ENCODE data around the gene NPTXR. TPM values are rescaled to one million over a fixed set of nuclear protein-coding genes. Genes with fewer than 3 reads are reported as not detected.

NPTXR gene
- total RNA-seq, 1 experiment from 2014 or later = 12.8 TPM

DNA sequence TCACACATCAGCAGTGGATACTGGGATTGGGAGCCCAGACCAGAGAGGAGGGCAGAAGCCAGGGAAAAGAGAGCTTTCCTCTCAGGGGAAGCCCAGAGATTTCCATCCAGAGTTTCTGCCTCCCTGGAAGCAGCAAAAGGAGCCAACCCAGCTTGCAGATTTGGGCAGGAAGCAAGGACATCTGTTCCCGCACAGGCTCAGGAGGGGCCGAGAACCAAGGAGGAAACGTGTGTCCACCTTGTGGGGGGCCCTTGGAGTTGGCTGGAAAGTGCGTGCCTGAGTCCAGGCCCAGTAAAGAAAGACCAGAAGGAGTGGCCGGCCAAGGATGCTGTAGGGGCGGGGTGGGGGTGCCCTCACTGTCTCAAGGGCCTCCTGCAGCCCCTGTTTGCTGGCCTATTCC is 6.0 kb upstream of the NPTXR start:
- ChIA-PET RAD21 (ENCODE audit: low non-redundant PET in 1 of 2, low total read pairs in 2 of 2, uncharacterized antibody in 2 of 2, unreplicated experiment in 2 of 2) (no interaction called here), POLR2A (no interaction called here)
- intact Hi-C loops (cut with micrococcal nuclease) = no loop called here

More for the DNA sequence above, 6.0 kb upstream of the NPTXR start:
- CTCF ChIA-PET = no interaction called here
- Histone ChIP-seq H3K27me3 (ENCODE audit: insufficient read depth, low read length) (no peaks in the 10 kb centered on the region), H2AFZ (ENCODE audit: low read depth, low read length, poor library complexity, severe bottlenecking) (no peak overlapping the region), H3K9me2 (ENCODE audit: insufficient read depth) (no peaks in the 10 kb centered on the region), H3K4me2 (ENCODE audit: low read length) (no peak overlapping the region), H3K27ac (ENCODE audit: low read depth, low read length) (no peak overlapping the region), H4K20me1 (ENCODE audit: insufficient read depth) (no peaks in the 10 kb centered on the region), H3K9ac (ENCODE audit: low read length) (no peak overlapping the region), H3K4me3 (replicated peaks in 1 of 2; ENCODE audit: low read depth in 1 of 2, low read length in 2 of 2) (no peak overlapping the region), H3K4me1 (ENCODE audit: control insufficient read depth in 1 of 2, insufficient read depth in 2 of 2, low read length in 2 of 2) (peaks cover 19 to 41% of the 10 kb centered on the region in 2 experiments), H3K9me3 (ENCODE audit: control insufficient read depth in 1 of 2, insufficient read depth in 1 of 2, low read depth in 1 of 2, low read length in 2 of 2) (no peaks in the 10 kb centered on the region), H3K36me3 (ENCODE audit: control insufficient read depth in 1 of 2, insufficient read depth in 2 of 2, low read length in 2 of 2) (no peaks in the 10 kb centered on the region), H3K79me2 (ENCODE audit: insufficient read depth, low read length) (no peaks in the 10 kb centered on the region)
- DNase-seq (ENCODE audit: low read depth, low spot score) = no peak
- TF ChIP-seq POLR2A (IDR thresholded peaks at IDR 0.05; ENCODE audit: borderline replicate concordance, extremely low read depth, insufficient read depth, insufficient read length) (no peak), SRF (IDR thresholded peaks at IDR 0.05; ENCODE audit: low read depth) (no peak), ZNF274 (IDR thresholded peaks at IDR 0.05; ENCODE audit: low read depth, low read length) (no peak), CEBPB (IDR thresholded peaks at IDR 0.05; ENCODE audit: low read depth) (no peak), CBX3 (IDR thresholded peaks at IDR 0.05; ENCODE audit: low read depth) (no peak), ELF1 (IDR thresholded peaks at IDR 0.05; ENCODE audit: borderline replicate concordance, low read depth) (no peak), RAD21 (IDR thresholded peaks at IDR 0.05; ENCODE audit: low read depth) (no peak), YY1 (IDR thresholded peaks at IDR 0.05; ENCODE audit: extremely low read depth, insufficient replicate concordance, low read depth, low read length) (no peak), JUND (IDR thresholded peaks at IDR 0.05) (no peak), EZH2 (IDR thresholded peaks at IDR 0.05) (no peak), SP1 (IDR thresholded peaks at IDR 0.05; ENCODE audit: low read depth) (no peak)
- TF ChIP-seq, protein P1, sequence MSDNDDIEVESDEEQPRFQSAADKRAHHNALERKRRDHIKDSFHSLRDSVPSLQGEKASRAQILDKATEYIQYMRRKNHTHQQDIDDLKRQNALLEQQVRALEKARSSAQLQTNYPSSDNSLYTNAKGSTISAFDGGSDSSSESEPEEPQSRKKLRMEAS (IDR thresholded peaks at IDR 0.05) = no peak
- TF ChIP-seq, protein P2, sequence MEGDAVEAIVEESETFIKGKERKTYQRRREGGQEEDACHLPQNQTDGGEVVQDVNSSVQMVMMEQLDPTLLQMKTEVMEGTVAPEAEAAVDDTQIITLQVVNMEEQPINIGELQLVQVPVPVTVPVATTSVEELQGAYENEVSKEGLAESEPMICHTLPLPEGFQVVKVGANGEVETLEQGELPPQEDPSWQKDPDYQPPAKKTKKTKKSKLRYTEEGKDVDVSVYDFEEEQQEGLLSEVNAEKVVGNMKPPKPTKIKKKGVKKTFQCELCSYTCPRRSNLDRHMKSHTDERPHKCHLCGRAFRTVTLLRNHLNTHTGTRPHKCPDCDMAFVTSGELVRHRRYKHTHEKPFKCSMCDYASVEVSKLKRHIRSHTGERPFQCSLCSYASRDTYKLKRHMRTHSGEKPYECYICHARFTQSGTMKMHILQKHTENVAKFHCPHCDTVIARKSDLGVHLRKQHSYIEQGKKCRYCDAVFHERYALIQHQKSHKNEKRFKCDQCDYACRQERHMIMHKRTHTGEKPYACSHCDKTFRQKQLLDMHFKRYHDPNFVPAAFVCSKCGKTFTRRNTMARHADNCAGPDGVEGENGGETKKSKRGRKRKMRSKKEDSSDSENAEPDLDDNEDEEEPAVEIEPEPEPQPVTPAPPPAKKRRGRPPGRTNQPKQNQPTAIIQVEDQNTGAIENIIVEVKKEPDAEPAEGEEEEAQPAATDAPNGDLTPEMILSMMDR (IDR thresholded peaks at IDR 0.05 in 2 of 3, conservative IDR thresholded peaks at IDR 0.05 in 1 of 3; ENCODE audit: borderline replicate concordance in 1 of 3, insufficient read depth in 1 of 3, low read depth in 2 of 3, low read length in 2 of 3) = no peak
- TF ChIP-seq, protein P3, sequence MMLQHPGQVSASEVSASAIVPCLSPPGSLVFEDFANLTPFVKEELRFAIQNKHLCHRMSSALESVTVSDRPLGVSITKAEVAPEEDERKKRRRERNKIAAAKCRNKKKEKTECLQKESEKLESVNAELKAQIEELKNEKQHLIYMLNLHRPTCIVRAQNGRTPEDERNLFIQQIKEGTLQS (IDR thresholded peaks at IDR 0.05) = no peak
- BruUV-seq (replicated peaks) = no TSS peak
- no peak for ATAC-seq

Data from HCT116 (cell line).